HG03103 (cell line): ENCODE measurements around the gene NUP98.
A peak's percentile ranks its signal among the peaks of the same experiment; 100 is the strongest.

ENCODE experiments used
- ATAC-seq: cut with Tn5 transposase; IDR thresholded peaks from one replicate; pipeline ENCODE4 v1.9.1; 2021; ENCODE audit warnings: low read depth; ENCODE audit not compliant: unreplicated experiment

NUP98 gene

DNA sequence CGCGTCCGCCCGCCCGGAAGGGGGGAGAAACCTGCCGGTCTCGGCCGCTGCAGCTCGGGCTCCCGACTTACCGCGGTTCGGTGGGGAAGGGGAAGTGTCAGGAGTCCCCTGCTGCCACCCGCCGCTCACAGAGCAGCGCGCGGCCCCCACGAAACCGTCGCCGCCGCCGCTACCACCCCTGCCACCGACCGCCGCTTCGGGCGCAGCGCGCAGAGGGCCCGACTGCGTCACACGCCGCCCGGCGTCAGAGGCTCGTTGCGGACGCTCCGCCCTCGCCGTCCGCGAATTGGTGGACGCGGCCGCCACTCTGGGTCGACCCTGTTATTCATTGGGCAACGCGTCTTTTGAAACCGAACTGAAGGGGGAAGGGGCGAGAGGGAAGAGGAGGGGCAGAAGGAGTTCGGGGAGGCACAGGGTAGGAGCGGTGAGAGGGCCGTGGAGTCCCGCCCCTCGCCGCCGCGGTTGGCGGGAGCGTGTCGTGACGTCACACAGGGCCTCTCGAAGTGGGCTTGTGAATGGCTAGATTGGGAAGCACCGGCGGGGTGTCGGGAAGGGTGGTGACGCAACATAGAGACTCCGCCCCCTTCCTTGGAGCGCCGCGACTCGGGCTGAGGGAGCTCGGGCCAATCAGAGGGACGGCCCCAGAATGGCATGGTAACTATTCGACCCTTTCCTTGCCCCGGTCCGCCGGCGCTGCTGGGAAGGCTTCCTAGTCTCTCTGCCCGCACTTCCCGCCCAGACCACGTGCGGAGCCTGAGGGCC lies at the start of gene NUP98:
NUP98 (minus strand) TSS at position 226 of the 762 bp plus-strand sequence. CDS start 15,437 bp downstream, outside the sequence.
- ATAC-seq = peak; percentile 92

GRCh38 chr11:3845670-3846069 lies 48.3 kb upstream of the NUP98 start:
- no peak for ATAC-seq

- no peak for ATAC-seq
These were observed 47.9 kb upstream of the NUP98 start for GRCh38 chr11:3845246-3845645.

GRCh38 chr11:3843326-3843725 lies 46.0 kb upstream of the NUP98 start:
- no peak for ATAC-seq

- ATAC-seq = peak; percentile 38
These were observed 44.3 kb upstream of the NUP98 start for GRCh38 chr11:3841426-3842350.

- ATAC-seq = peak; percentile 34
These were observed 43.6 kb upstream of the NUP98 start, which contains the start of gene RHOG for GRCh38 chr11:3840870-3841425. RHOG (minus strand) TSS chr11:3840959; CDS start chr11:3828138, 12,821 bp downstream.

- ATAC-seq = peak; percentile 1
These were observed 42.9 kb upstream of the NUP98 start for GRCh38 chr11:3840004-3840869.

GRCh38 chr11:3838504-3838903 lies 41.1 kb upstream of the NUP98 start:
- ATAC-seq = no peak

GRCh38 chr11:3837793-3838192 lies 40.4 kb upstream of the NUP98 start:
- ATAC-seq = no peak

DNA sequence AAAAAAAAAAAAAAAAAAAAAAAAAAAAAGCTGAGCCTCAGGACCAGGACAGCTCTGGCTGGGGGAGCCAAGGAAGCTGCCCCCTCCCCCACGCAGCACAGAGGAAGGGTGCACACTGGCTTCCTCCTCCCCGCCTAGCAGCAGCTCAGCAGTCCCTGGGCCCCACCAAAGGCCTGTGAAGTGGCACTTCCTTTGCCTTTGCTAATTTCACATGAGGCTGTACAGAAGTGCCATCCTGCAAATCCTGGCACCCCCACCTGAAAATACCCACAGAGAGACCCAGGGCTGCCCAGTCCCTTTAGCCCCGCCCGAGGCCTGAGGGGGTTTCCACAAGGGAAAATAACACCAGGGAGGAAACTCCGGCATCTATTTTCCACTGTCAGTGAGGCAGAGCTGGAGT lies 39.5 kb upstream of the NUP98 start:
- ATAC-seq = no peak

GRCh38 chr11:3835751-3836150 lies 38.4 kb upstream of the NUP98 start:
- no peak for ATAC-seq

DNA sequence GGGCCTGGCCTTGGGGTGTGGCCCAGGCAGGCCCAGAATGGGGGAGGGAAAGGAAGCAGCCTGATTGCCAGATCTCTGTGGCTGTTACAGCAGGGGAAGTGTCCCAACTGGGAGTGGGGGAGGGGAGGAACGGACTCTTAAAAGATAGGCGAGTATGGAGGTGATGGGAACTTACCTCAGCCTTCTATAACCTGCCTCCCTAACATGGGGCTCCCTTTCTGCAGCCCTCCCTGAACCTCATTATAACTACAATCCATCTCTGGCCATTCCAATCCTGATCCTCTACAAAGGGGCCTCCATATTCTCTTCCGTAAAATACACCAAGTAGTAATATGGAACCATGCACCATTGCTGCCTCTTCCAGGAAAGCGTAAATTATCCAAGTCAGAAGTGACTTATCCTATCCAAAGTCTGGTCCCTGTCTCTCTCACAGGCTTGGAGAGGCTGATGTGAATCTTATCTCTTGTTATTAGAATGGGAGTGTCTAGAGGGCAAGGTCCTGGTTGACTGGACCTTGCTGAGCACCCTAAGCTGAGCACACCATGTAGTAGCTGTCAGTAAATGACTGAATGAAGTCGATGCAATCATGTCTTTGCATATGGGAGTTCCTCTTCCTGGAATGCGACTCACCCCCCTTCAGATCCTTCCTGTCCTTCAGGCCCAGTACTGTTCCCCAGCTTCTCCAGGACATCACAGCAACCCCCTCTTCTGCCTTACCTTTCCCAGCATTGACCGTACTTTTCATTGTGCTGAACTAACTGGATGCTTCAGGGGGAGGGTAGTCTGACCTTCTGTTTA lies 37.5 kb upstream of the NUP98 start:
- no peak for ATAC-seq

DNA sequence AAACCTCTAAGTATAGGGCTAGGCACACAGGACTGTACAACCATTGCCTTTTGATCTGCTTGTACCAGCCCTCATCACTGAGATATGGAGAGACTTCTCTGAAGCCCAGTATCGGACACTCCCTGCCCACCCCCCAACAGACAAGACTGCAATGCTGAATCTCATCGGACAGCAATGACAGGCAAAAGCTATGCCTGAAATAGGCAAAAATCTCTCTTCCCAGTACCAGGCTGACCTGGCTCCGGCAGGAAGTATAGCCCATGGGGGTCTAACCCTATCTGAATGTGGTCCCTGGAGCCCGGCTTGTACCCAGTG lies 37.0 kb upstream of the NUP98 start:
- no peak for ATAC-seq

- no peak for ATAC-seq
These were observed 36.1 kb upstream of the NUP98 start for GRCh38 chr11:3833449-3833848.

DNA sequence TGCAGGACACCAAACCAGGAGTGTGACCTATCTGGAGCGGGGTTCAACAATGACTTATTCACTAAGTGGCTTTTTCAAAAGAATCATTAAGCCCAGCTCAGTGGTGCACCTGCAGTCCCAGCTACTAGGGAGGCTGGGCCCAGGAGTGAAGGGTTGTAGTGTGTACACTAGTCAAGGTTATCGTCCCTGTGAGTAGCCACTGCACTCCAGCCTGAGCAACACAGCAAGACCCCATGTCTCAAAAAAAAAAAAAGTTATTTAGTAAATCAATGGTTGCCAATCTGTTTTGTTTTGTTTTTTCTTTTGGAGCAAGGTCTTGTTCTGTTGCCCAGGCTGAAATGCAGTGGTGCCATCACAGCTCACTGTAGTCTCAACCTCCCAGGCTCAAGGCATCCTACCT lies 35.5 kb upstream of the NUP98 start:
- ATAC-seq = no peak

DNA sequence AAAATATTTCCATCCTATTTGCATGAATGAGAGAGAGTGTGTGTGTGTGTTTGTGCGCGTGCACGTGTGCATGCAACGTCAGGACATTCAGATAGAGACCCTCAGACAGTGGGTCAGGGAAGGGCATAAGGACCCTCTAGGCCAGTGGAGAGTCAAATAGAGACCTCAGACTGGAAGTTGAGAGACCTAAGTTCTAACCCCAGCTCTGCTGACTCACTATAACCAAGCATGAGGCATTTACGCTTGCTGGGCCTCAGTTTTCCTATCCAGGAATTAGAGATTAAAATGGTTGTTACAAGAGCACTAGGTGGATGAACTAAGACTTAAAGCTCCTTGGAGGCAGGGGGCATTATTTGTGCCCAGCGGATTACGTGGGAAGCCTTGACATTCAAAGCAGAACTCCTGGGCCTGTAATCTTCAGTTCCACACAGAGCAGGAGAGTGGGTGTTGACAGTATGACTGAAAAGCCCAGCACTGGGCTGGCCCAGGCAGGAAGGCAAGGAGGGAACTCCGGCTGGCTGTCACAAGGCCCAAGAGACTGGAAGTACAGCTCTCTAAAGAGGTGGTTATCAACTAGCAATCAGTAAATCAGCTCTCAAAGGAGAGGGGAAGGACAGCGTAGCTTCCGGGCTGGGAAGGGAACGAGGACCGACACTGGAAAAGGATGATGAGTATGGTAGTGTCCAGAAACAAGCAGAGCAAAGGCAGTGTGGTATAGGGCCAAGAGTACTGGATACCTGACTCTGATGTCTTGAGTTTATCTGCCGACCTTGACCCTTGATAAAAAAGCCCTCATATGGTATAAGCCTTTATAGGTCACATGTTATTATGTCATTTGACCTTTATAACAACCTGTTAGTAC lies 34.3 kb upstream of the NUP98 start:
- no peak for ATAC-seq

DNA sequence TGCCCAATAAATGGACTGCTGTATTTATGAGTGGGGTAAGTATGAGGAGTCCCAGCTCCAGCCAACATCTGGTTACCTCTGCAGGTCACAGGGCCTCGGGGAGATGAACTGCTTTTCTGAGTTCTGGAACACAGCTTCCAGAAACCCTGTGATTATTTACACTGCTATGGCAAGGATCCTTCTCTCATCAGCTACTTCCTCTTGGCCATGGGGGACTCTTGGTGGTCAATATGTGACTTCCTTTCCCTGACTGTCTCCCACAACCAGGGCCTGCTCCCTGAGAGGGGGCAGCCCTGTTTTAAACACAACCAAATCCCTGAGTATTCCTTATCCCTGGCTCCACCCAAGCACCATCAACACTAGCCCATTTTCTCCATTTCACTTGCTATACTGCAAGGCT lies 33.4 kb upstream of the NUP98 start:
- ATAC-seq = no peak

DNA sequence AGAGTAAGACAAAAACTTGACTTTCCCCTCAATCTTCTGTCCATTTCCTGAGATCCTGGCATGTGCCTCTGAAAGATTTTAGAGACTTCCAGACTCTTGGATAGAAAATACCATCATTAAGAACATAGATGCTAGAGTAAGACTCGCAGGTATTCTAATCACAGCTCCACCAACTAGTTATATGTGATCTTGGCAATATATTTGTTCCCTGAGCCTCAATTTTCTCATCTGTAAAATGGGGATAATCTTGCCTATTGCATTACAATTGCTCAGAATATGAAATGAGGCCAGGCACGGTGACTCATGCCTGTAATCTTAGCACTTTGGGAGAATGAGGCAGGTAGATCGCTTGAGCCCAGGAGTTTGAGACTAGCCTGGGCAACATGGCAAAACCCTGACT lies 32.7 kb upstream of the NUP98 start:
- ATAC-seq = no peak
